Globus pallidus (tissue), 1 donor: Measurements from ENCODE around the gene ADAD2.

Experiments
- DNase-seq: peaks from one replicate; pipeline ENCODE4 v3.0.0-alpha.2; 2015; ENCODE audit warnings: low spot score

The ADAD2 gene

DNA sequence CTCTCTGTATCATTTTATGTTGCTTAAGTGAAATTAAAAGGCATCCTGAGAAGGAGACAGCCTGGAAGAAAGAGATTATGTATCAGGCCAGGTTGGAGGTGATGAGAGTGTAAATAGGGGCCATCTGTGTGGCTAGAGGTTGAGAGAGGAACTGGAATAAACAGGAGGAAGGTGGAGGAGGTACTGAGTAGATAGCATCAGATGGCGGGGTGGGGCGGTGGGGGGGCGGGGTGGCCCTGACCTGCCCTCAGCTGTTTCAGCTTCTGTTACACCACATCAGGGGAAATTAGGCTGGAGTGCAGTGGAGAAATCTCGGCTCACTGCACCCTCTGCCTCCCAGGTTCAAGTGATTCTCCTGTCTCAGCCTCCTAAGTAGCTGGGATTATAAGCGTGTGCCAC lies 55.7 kb downstream of the ADAD2 start:
- no peak for DNase-seq
